K562 (cell line): ENCODE results near the gene NDST1. TPM values are rescaled to one million over a fixed set of nuclear protein-coding genes. Genes with fewer than 3 reads are reported as not detected.

Source experiments
- ATAC-seq: fragments of 200-7000 bp; cut with Tn5 transposase; 3 replicates; pipeline ENCODE4 v1.9.1; 2020; ENCODE audit warnings: moderate library complexity
- BruUV-seq: library from RNA; stranded (reverse); fragments of 400-500 nt; replicated peaks from 2 replicates; lab custom pipeline; 2021; lab: Mats Ljungman, UMichigan
- CTCF ChIA-PET: fragments of 300-600 bp; formaldehyde crosslinking; extraction: SDS; loops from one replicate; lab custom pipeline; 2021; ENCODE audit warnings: low intra/inter-chr PET ratio; lab: Yijun Ruan, JAX
- POLR2A ChIA-PET: fragments of 300-600, 350-650 bp; sonication (Branson Sonifier 250); formaldehyde crosslinking; extraction: SDS; loops from one replicate; lab custom pipeline; 2021; ENCODE audit warnings: antibody characterized with exemption, inconsistent platforms; lab: Yijun Ruan, JAX
- DNase-seq, 4 experiments: peaks; one replicate each; pipeline versions ENCODE4 v3.0.0 to v3.0.0-alpha.2; 2011 to 2018; ENCODE audit warnings: low spot score in 3 of 4, mixed read lengths in 3 of 4; ENCODE audit errors: extremely low read depth in 1 of 4
- FAIRE-seq: peaks from 2 replicates; lab custom pipeline; 2011; peaks lifted over from hg19 to GRCh38; lab: Jason Lieb, UNC
- H2AFZ ChIP-seq: 2 replicates; pipeline ENCODE4 v1.6.0; 2011; ENCODE audit warnings: low read depth, low read length, control low read depth, inconsistent platforms
- H3K27ac ChIP-seq: fragments of 200-600 bp; 3 replicates; pipeline ENCODE4 v1.8.0; 2011; ENCODE audit warnings: low read depth, mild to moderate bottlenecking, control low read depth, inconsistent platforms, low read length, moderate library complexity, mixed read lengths; ENCODE audit errors: extremely low read depth
- H3K27me3 ChIP-seq, 2 experiments: fragments of 300-600 bp in 1 of 2; 2 replicates in 1 of 2; 3 replicates in 1 of 2; pipeline versions ENCODE4 v1.6.0 to v1.8.0; 2011; ENCODE audit warnings: inconsistent platforms in 2 of 2, low read length in 2 of 2, mild to moderate bottlenecking in 1 of 2, mixed read lengths in 1 of 2, moderate library complexity in 1 of 2; ENCODE audit not compliant: control insufficient read depth in 2 of 2, insufficient read depth in 2 of 2
- H3K36me3 ChIP-seq: fragments of 300-600 bp; 3 replicates; pipeline ENCODE4 v1.8.0; 2011; ENCODE audit warnings: mild to moderate bottlenecking, low read length, inconsistent platforms; ENCODE audit not compliant: control insufficient read depth, insufficient read depth
- H3K4me1 ChIP-seq, 2 experiments: fragments of 200-600 bp in 1 of 2; replicated peaks in 1 of 2; 2 replicates in 1 of 2; 3 replicates in 1 of 2; pipeline versions ENCODE4 v1.5.1 to v1.8.0; 2011; ENCODE audit warnings: inconsistent platforms in 2 of 2, low read length in 2 of 2, mild to moderate bottlenecking in 1 of 2, mixed read lengths in 1 of 2, moderate library complexity in 1 of 2; ENCODE audit not compliant: control insufficient read depth in 2 of 2, insufficient read depth in 2 of 2
- H3K4me2 ChIP-seq: 2 replicates; pipeline ENCODE4 v1.6.1; 2011; ENCODE audit warnings: low read length, control low read depth, inconsistent platforms, mixed read lengths; ENCODE audit not compliant: insufficient read depth
- H3K4me3 ChIP-seq: fragments of 200-600 bp; sonication (generic), shearing (Covaris generic); 2 replicates; pipeline ENCODE4 v1.5.1; 2016; ENCODE audit warnings: control low read depth, inconsistent platforms
- H3K79me2 ChIP-seq: fragments of 200-600 bp; 3 replicates; pipeline ENCODE4 v1.8.0; 2011; ENCODE audit warnings: low read length, inconsistent platforms; ENCODE audit not compliant: control insufficient read depth, insufficient read depth
- H3K9ac ChIP-seq, 2 experiments: 2 replicates each; pipeline versions ENCODE4 v1.6.0 to v1.6.1; 2011; ENCODE audit warnings: low read depth in 2 of 2, low read length in 2 of 2, control low read depth in 1 of 2, inconsistent platforms in 1 of 2, mild to moderate bottlenecking in 1 of 2, mixed read lengths in 1 of 2; ENCODE audit not compliant: insufficient read depth in 1 of 2
- H3K9me1 ChIP-seq: one replicate; pipeline ENCODE4 v1.6.0; 2011; ENCODE audit warnings: inconsistent platforms, mild to moderate bottlenecking, low read length, moderate library complexity; ENCODE audit not compliant: control insufficient read depth, insufficient read depth
- H3K9me3 ChIP-seq: replicated peaks from 2 replicates; pipeline ENCODE4 v1.5.1; 2011; ENCODE audit warnings: low read depth, low read length, inconsistent platforms; ENCODE audit not compliant: control insufficient read depth, insufficient read depth
- H4K20me1 ChIP-seq: replicated peaks from 2 replicates; pipeline ENCODE4 v1.6.1; 2011; ENCODE audit warnings: low read length, inconsistent platforms, mixed read lengths; ENCODE audit not compliant: control insufficient read depth, insufficient read depth
- CBFB ChIP-seq: sonication (generic); formaldehyde crosslinking; IDR thresholded peaks from 2 replicates; pipeline ENCODE4 v1.4.0; 2020; ENCODE audit warnings: mild to moderate bottlenecking, missing genetic modification reagents
- CBX3 ChIP-seq, 2 experiments: IDR thresholded peaks; 1 replicate in 1 of 2; 2 replicates in 1 of 2; pipeline ENCODE4 v1.6.1; 2012; ENCODE audit warnings: inconsistent platforms in 2 of 2, low read length in 2 of 2, borderline replicate concordance in 1 of 2, control low read depth in 1 of 2
- COPS2 ChIP-seq: fragments of 450-650 bp; conservative IDR thresholded peaks from 2 replicates; pipeline ENCODE4 v1.6.1; 2016; ENCODE audit warnings: mild to moderate bottlenecking, moderate library complexity
- E2F6 ChIP-seq, 2 experiments: IDR thresholded peaks; 2 replicates each; pipeline ENCODE4 v1.6.1; 2011; ENCODE audit warnings: borderline replicate concordance in 1 of 2, control low read depth in 1 of 2, low read depth in 1 of 2, low read length in 1 of 2, mild to moderate bottlenecking in 1 of 2, mixed read lengths in 1 of 2, moderate library complexity in 1 of 2; ENCODE audit not compliant: insufficient read depth in 1 of 2, insufficient read length in 1 of 2, poor library complexity in 1 of 2, severe bottlenecking in 1 of 2; ENCODE audit errors: extremely low read depth in 1 of 2
- FOXK1 ChIP-seq: sonication (generic); formaldehyde crosslinking; IDR thresholded peaks from 2 replicates; pipeline ENCODE4 v1.8.0; 2022; ENCODE audit warnings: missing genetic modification reagents, mild to moderate bottlenecking, borderline replicate concordance
- KLF13 ChIP-seq: fragments of 450-650 bp; IDR thresholded peaks from 2 replicates; pipeline ENCODE4 v1.6.1; 2016; ENCODE audit warnings: missing genetic modification characterization, low read depth, mild to moderate bottlenecking, missing compliant biosample characterization, moderate library complexity, borderline replicate concordance
- NCOA2 ChIP-seq, 2 experiments: fragments of 450-650 bp; IDR thresholded peaks; 2 replicates each; pipeline ENCODE4 v1.6.1; 2018; ENCODE audit warnings: mild to moderate bottlenecking in 2 of 2, moderate library complexity in 1 of 2; ENCODE audit not compliant: partially characterized antibody in 2 of 2
- RHOXF2B ChIP-seq: fragments of 250-450 bp; sonication (Bioruptor Pico); conservative IDR thresholded peaks from 2 replicates; pipeline ENCODE4 v1.5.1; 2021
- TOE1 ChIP-seq, 2 experiments: fragments of 450-650 bp in 1 of 2; sonication (generic) in 1 of 2; formaldehyde crosslinking in 1 of 2; IDR thresholded peaks; 2 replicates each; pipeline versions ENCODE4 v1.7.1 to v1.8.0; 2016 to 2022; ENCODE audit warnings: borderline replicate concordance in 2 of 2, mild to moderate bottlenecking in 2 of 2, antibody characterized with exemption in 1 of 2, inconsistent platforms in 1 of 2, low read depth in 1 of 2, missing genetic modification reagents in 1 of 2, moderate library complexity in 1 of 2
- YY1 ChIP-seq, 3 experiments: IDR thresholded peaks; 2 replicates each; pipeline ENCODE4 v1.6.1; 2011; ENCODE audit warnings: low read length in 2 of 3, mild to moderate bottlenecking in 2 of 3, moderate library complexity in 2 of 3, borderline replicate concordance in 1 of 3, control low read depth in 1 of 3, low read depth in 1 of 3; ENCODE audit not compliant: insufficient read depth in 3 of 3, insufficient replicate concordance in 2 of 3, control insufficient read depth in 1 of 3, insufficient read length in 1 of 3; ENCODE audit errors: extremely low read depth in 1 of 3
- WGBS: fragments of 100-300 bp; shearing (Covaris generic); methylation state at CpG from one replicate; pipeline ENCODE4 v1.1.6; 2016; ENCODE audit warnings: low coverage, mixed read lengths; ENCODE audit not compliant: insufficient coverage; ENCODE audit errors: missing lambda C conversion rate; 5-methylcytosine and 5-hydroxymethylcytosine counted together
- in situ Hi-C: fragments of 300-500 bp; cut with MboI; formaldehyde crosslinking; loops from 4 replicates; pipeline ENCODE4 v1.15.0; 2018; ENCODE audit warnings: inconsistent platforms, mixed read lengths
- intact Hi-C: fragments of 100-400 bp; cut with micrococcal nuclease; formaldehyde crosslinking; loops from 2 replicates; pipeline ENCODE4 v1.14.2; 2022
- polyA plus RNA-seq, 8 experiments: library from polyadenylated mRNA; depleted of rRNA in 4 of 8; stranded (reverse) in 5 of 8; unstranded in 3 of 8; fragments of >200 nt; fragmentation: Nextera tagmentation in 2 of 8; fragmentation: Illumina TruSeq in 1 of 8; extraction: Ambion mirVana in 2 of 8; extraction: Trizol in 1 of 8; gene quantifications; 2 replicates each; pipeline versions ENCODE4 v1.2.1 to v1.2.3, GENCODE V29; 2011 to 2014; ENCODE audit warnings: inconsistent platforms in 1 of 8, missing spikeins in 1 of 8
- total RNA-seq, 7 experiments: library from RNA; depleted of rRNA in 6 of 7; stranded (reverse); fragments of >200 nt in 6 of 7; fragmentation: Illumina TruSeq in 2 of 7; extraction: Trizol in 2 of 7; gene quantifications; 2 replicates each; pipeline versions ENCODE4 v1.2.1 to v1.2.3, GENCODE V29; 2011 to 2021; ENCODE audit warnings: low replicate concordance in 1 of 7
- TF ChIP-seq, protein P1 (sequence below): fragments of 450-650 bp; IDR thresholded peaks from 2 replicates; pipeline ENCODE4 v1.6.1; 2016; ENCODE audit warnings: antibody characterized with exemption
- TF ChIP-seq, protein P2 (sequence below): fragments of 450-650 bp; formaldehyde crosslinking; IDR thresholded peaks from 2 replicates; pipeline ENCODE4 v1.4.0; 2022; ENCODE audit warnings: missing genetic modification characterization
- TF ChIP-seq, protein P3 (sequence below): fragments of 250-450 bp; sonication (Bioruptor Pico); IDR thresholded peaks from 2 replicates; pipeline ENCODE4 v1.5.0; 2021; ENCODE audit warnings: mild to moderate bottlenecking, moderate library complexity

Gene NDST1
- total and polyA plus RNA-seq, 9 of the 15 experiments (the other 6 are each of a cell fraction or from before 2014, with no cell fraction given), result 0.38 to 47.9 (median 9.9) TPM

GRCh38 chr5:150527808-150528207, 19.9 kb downstream of the NDST1 start:
- ChIA-PET POLR2A (no interaction called here), CTCF (no interaction called here)
- no peak for FAIRE-seq
- H3K27ac ChIP-seq, result no peak overlapping the region
- TF ChIP-seq CBX3 (IDR thresholded peaks at IDR 0.05; ENCODE audit: borderline replicate concordance in 1 of 2, low read length in 2 of 2) (no peak), COPS2 (no peak), RHOXF2B (CRISPR knock-in tag) (no peak), NCOA2 (IDR thresholded peaks at IDR 0.05; ENCODE audit: partially characterized antibody in 2 of 2) (no peak), FOXK1 (no peak), CBFB (CRISPR knock-in tag) (no peak), YY1 (IDR thresholded peaks at IDR 0.05; ENCODE audit: borderline replicate concordance in 1 of 3, control insufficient read depth in 1 of 3, extremely low read depth in 1 of 3, insufficient read depth in 3 of 3, insufficient read length in 1 of 3, insufficient replicate concordance in 2 of 3, low read depth in 1 of 3, low read length in 2 of 3) (no peak), TOE1 (IDR thresholded peaks at IDR 0.05; ENCODE audit: borderline replicate concordance) (no peak), TOE1 (CRISPR knock-in tag; IDR thresholded peaks at IDR 0.05; ENCODE audit: borderline replicate concordance, low read depth) (no peak), E2F6 (IDR thresholded peaks at IDR 0.05; ENCODE audit: borderline replicate concordance in 1 of 2, extremely low read depth in 1 of 2, insufficient read depth in 1 of 2, insufficient read length in 1 of 2, low read depth in 1 of 2, low read length in 1 of 2, poor library complexity in 1 of 2, severe bottlenecking in 1 of 2) (no peak), KLF13 (no peak)
- TF ChIP-seq, protein P1, sequence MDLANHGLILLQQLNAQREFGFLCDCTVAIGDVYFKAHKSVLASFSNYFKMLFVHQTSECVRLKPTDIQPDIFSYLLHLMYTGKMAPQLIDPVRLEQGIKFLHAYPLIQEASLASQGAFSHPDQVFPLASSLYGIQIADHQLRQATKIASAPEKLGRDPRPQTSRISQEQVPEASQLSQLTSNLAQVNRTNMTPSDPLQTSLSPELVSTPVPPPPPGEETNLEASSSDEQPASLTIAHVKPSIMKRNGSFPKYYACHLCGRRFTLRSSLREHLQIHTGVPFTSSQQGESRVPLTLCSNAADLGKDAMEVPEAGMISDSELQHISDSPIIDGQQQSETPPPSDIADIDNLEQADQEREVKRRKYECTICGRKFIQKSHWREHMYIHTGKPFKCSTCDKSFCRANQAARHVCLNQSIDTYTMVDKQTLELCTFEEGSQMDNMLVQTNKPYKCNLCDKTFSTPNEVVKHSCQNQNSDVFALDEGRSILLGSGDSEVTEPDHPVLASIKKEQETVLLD, result no peak
- TF ChIP-seq, protein P2, sequence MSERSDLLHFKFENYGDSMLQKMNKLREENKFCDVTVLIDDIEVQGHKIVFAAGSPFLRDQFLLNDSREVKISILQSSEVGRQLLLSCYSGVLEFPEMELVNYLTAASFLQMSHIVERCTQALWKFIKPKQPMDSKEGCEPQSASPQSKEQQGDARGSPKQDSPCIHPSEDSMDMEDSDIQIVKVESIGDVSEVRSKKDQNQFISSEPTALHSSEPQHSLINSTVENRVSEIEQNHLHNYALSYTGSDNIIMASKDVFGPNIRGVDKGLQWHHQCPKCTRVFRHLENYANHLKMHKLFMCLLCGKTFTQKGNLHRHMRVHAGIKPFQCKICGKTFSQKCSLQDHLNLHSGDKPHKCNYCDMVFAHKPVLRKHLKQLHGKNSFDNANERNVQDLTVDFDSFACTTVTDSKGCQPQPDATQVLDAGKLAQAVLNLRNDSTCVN (CRISPR knock-in tag), result no peak
- TF ChIP-seq, protein P3, sequence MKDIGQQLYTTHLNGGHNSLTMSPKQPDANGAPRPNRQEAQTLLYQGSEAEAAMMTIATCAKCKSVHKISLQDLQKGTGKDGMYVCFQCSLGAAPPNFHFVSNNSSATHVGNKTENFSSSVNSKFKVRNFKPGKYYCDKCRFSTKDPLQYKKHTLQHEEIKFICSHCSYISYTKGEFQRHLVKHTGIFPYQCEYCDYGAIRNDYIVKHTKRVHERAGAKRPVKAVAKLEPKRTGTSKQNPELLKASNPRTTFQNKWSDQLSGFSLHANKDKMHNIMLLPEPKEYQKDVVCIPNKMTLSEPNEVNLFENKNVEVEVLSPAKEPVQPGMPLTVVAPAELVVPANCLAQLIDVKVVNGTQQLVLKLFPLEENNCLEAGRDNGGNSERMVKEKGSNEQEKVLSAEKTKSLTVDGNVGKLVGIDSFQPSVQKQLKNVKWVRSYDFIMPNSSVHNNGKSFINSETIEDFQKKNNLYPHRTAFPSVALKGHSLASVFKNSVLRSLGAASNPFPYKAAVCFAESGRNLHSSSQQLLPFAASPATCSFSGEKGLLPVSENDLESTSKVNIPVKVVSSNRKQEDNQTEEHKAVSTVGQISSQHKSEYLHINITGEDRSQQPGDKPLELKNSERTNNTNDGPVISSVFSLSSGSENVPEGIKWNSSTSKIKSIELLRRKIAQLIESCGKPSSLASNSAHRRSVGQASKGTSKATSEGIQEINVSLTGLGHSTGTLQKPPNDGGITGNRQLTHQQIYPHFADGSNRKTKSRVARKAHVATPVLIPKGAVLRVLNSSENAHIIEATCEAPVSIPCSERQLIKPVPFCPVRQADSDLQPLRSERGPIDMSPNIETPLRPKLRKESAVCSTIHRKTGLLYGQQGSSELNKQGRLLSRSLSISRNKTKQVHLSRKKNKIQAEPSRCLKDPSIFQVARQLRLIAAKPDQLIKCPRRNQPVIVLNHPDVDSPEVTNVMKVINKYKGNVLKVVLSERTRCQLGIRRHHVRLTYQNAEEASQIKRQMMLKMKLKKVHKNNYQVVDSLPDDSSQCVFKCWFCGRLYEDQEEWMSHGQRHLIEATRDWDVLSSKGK (CRISPR knock-in tag), result no peak
- H3K79me2 ChIP-seq, result peaks cover 13% of the 10 kb centered on the region; the same call in 2 of the 3 replicates
- H3K27me3 ChIP-seq, result no peaks in the 10 kb centered on the region
- BruUV-seq, result no TSS peak
- in situ Hi-C loops, result no loop called here
- peaks cover 40% of the 10 kb centered on the region for H3K36me3 ChIP-seq
- intact Hi-C loops, result no loop called here
- H3K9ac ChIP-seq, result no peak overlapping the region
- WGBS, result 93% methylated on average over 13 of the region's 24 CpGs
- peaks cover 0 to 5% of the 10 kb centered on the region in 2 experiments; a peak in 2 of 5 replicates for H3K4me1 ChIP-seq
- H3K9me3 ChIP-seq, result no peaks in the 10 kb centered on the region
- DNase-seq, result no peak
- H2AFZ ChIP-seq, result no peak overlapping the region
- no peak overlapping the region for H3K4me3 ChIP-seq
- ATAC-seq, result no peak
- peaks cover 6% of the 10 kb centered on the region for H3K9me1 ChIP-seq
- H4K20me1 ChIP-seq, result peaks cover 17% of the 10 kb centered on the region
- H3K4me2 ChIP-seq, result no peak overlapping the region
